Right ventricle myocardium inferior (tissue), 1 donor: ENCODE results near the gene RGS3. TPM values are rescaled to one million over a fixed set of nuclear protein-coding genes. Genes with fewer than 3 reads are reported as not detected.

Experiments
- ATAC-seq: fragments of 200-7000 bp; cut with Tn5 transposase; one replicate; pipeline ENCODE4 v1.9.1; 2020; ENCODE audit warnings: mild to moderate bottlenecking, moderate library complexity
- DNase-seq: peaks from one replicate; pipeline ENCODE4 v3.0.0; 2021; ENCODE audit errors: missing footprints
- intact Hi-C: fragments of 100-400 bp; cut with DNase I; formaldehyde crosslinking; loops from one replicate; pipeline ENCODE4 v1.11.0; 2022
- total RNA-seq: library from RNA; stranded (reverse); fragmentation: NEBNext Ultra II Directional; extraction: Animal tissue kit (Norgen Biotek cat#: 25700); gene quantifications from one replicate; pipeline ENCODE4 v1.2.1, GENCODE V29; 2021
- donor health status: DM: no; HTN: yes; CAD: no; lungs with severe emphysema.

Gene RGS3
- total RNA-seq, 1 donor from 2014 or later = 139 TPM

- DNase-seq (no peak), ATAC-seq (no peak)
- intact Hi-C loops = loop anchor here (5.0 kb wide), 2 partner anchors 46 to 84 kb away; no protein-coding TSS in a partner anchor
Measured at GRCh38 chr9:113503613-113504211, 40.2 kb downstream of the RGS3 start.

GRCh38 chr9:113504725-113505590 is 41.4 kb downstream of the RGS3 start:
- DNase-seq = no peak
- intact Hi-C loops = loop anchor here (5.0 kb wide), 2 partner anchors 48 to 82 kb away; no protein-coding TSS in a partner anchor
- ATAC-seq = no peak

GRCh38 chr9:113506090-113506589 is 42.6 kb downstream of the RGS3 start:
- no peak for DNase-seq
- intact Hi-C loops = no loop called here
- ATAC-seq = no peak

- no peak for DNase-seq
- intact Hi-C loops = no loop called here
- no peak for ATAC-seq
Measured at GRCh38 chr9:113507256-113507655, 43.7 kb downstream of the RGS3 start.

GRCh38 chr9:113508111-113508749 is 44.7 kb downstream of the RGS3 start:
- intact Hi-C loops = no loop called here
- DNase-seq = no peak
- no peak for ATAC-seq

GRCh38 chr9:113509463-113509862 is 45.9 kb downstream of the RGS3 start:
- intact Hi-C loops = loop anchor here (1.0 kb wide), 1 partner anchor 15 kb away; no protein-coding TSS in a partner anchor
- DNase-seq (no peak), ATAC-seq (no peak)

- DNase-seq (peak; percentile 79), ATAC-seq (peak; percentile 86)
- intact Hi-C loops = no loop called here
Measured at GRCh38 chr9:113511047-113511521, 47.6 kb downstream of the RGS3 start.

GRCh38 chr9:113511856-113512761 is 48.6 kb downstream of the RGS3 start:
- no peak for DNase-seq
- intact Hi-C loops = no loop called here
- no peak for ATAC-seq

GRCh38 chr9:113513111-113513510 is 49.6 kb downstream of the RGS3 start:
- ATAC-seq = no peak
- intact Hi-C loops = no loop called here
- DNase-seq = no peak

GRCh38 chr9:113513536-113513935 is 50.0 kb downstream of the RGS3 start:
- ATAC-seq = no peak
- intact Hi-C loops = no loop called here
- DNase-seq = no peak

GRCh38 chr9:113514061-113514460 is 50.5 kb downstream of the RGS3 start:
- intact Hi-C loops = no loop called here
- no peak for DNase-seq
- ATAC-seq = no peak

- ATAC-seq (no peak), DNase-seq (no peak)
- intact Hi-C loops = no loop called here
Measured at GRCh38 chr9:113514748-113515147, 51.2 kb downstream of the RGS3 start.

- ATAC-seq = no peak
- DNase-seq = no peak
- intact Hi-C loops = no loop called here
Measured at GRCh38 chr9:113515862-113516261, 52.3 kb downstream of the RGS3 start.

- intact Hi-C loops = no loop called here
- no peak for ATAC-seq
- DNase-seq = peak; percentile 50
Measured at GRCh38 chr9:113516840-113517577, 53.5 kb downstream of the RGS3 start.

- intact Hi-C loops = loop anchor here (5.0 kb wide), 1 partner anchor 38 kb away; no protein-coding TSS in a partner anchor
- DNase-seq = no peak
- no peak for ATAC-seq
Measured at GRCh38 chr9:113519426-113520108, 56.0 kb downstream of the RGS3 start.

GRCh38 chr9:113520109-113520642 is 56.6 kb downstream of the RGS3 start:
- DNase-seq (peak; percentile 9), ATAC-seq (no peak)
- intact Hi-C loops = loop anchor here (5.0 kb wide), 1 partner anchor 37 kb away; no protein-coding TSS in a partner anchor
